GM19463 (cell line): ENCODE data around the gene NEMF.
"Not testable (repeated sequence)": the region's sequence is repeated elsewhere in the genome, so short reads cannot be mapped to it uniquely, and the experiment has no call there.

Experiments used
- ATAC-seq: cut with Tn5 transposase; IDR thresholded peaks from one replicate; pipeline ENCODE4 v1.9.1; 2021; ENCODE audit warnings: mild to moderate bottlenecking, moderate library complexity; ENCODE audit not compliant: unreplicated experiment

NEMF gene

DNA sequence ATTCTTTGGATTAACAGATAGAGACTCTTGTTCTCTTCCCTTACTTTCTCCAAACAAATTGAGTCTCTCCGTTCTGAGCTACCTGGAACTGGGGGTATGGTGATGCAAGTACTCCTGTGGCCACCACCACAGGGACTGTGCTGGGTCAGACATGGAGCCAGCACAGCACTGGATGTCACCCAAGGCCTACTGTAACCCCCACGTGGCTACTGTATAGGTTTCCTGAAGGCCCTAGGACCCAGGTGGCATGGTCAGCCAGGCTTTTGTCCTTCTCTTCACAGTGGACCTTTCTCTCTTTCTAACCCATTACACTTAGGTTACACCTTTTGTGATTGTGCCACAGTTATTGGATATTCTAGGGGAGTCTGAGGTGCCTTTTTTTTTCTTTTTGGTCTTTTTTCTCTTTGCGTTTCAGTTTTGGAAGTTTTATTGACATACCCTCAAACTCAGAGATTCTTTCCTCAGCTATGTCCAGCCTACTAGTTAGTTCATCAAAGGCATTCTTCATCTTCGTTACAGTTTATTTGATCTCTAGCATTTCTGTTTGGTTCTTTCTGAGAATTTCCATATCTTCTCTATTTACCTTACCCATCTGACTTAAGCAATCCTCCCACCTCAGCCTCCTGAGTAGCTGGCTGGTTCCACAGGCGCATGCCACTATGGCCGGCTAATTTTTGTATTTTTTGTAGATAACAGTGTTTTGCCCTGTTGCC lies 90.6 kb downstream of the NEMF start:
- no peak for ATAC-seq

DNA sequence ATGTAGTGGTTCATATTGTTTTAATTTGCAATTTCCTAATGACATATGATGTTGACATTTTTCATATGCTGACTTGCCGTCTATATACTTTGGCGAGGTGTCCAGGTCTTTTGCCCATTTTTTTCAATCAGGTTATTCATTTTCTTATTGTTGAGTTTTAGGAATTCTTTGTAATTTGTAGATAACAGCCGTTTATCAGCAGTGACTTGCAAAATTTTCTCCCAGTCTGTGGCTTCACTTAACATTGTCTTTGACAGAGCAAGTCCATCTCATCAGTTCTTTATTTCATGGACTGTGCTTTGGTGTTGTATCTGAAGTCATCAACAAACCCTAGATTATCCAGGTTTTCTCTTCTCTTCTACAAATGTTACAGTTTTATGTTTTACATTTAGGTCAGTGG lies 97.2 kb downstream of the NEMF start:
- no peak for ATAC-seq

DNA sequence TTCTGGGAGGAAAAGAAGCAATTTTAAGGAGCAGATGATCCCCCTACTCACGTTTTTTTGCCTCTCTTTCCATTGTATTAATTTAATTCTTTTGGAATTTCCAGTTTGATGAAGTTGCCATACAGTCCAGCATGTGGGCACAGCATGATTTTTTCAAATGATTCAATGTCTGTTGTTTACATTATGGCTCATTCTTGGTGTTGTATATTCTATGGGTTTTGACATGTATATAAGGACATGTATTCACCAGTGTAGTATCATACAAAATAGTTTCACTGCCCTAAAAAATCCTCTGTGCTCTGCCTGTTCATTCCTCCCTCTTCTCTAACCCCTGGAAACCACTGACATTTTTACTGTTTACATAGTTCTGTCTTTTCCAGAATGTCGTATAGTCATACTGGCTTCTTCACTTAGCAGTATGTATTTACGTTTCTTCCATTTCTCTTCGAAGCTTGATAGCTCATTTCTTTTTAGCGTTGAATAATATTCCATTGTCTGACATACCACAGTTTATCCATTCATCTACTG lies 98.0 kb downstream of the NEMF start:
- ATAC-seq: no peak

DNA sequence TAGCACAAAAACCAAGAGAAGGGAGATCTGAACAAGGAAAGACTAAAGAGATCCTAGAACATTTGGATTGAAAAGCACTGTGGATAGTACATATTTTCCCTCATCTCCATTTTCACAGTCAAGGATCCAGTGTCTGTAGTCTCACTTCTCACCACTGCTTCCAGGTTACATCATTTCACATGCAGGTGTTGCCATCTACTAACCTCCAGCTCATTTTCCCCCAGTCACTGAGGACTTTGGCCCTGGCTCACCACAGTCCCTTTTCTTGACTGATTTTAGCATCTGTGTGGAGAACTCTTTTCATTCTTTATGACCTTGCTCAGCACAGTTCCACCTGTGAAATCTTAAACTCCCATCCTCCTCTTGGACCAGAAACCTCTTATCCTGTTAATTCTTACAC lies 106.1 kb downstream of the NEMF start:
- ATAC-seq: not testable (repeated sequence)

DNA sequence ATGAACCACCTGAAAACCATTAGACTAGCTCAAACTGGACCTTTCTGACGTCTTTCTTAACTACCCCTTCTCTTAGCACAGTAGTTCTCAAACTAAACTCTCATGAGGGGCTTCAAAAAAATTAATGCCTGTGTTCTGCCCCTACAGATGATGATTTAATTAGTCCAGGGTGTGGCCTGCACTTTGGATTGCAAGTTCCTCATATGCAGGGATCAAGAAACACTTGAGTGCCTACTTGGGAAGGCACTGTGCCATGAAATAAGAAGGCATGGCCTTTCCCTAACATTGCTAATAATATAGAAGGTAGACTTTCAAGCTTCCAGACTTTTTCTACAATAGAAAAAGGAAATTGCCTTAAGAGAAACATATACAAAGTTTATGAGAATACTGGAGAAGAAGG lies 107.4 kb downstream of the NEMF start:
- no peak for ATAC-seq

DNA sequence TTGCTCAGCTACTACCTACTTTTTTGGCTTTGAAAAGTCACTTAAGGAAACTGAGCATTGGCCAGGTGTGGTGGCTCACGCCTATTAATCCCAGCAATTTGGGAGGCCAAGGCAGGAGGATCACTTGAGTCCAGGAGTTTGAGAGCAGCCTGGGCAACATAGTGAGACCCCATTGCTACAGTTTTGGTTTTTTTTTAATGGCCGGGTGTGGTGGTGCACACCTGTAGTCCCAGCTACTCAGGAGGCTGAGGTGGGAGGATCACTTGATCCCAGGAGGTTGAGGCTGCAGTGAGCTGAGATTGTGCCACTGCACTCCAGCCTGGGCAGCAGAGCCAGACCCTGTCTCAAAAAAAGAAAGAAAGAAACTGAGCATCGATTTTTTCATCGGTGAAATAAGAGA lies 116.9 kb downstream of the NEMF start:
- not testable (repeated sequence) for ATAC-seq

DNA sequence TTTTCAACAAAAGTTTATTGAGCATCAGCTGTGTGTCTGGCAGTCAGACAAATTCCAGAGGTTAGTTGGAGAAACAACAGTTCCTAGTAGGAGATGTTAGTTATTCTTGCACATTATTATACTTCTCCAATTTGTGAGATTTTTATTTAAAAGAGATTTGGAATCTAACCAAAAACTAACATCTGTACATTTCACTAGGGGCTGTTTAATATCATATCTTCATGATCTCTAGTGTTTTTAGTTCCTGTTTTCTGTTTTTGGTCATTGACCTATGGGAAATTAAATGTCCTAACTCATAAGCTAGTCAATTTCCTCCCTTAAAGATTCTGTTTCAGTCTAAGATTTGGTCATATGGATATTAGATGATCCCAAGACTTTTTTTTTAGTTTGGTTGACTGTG lies 118.8 kb downstream of the NEMF start:
- ATAC-seq: no peak

DNA sequence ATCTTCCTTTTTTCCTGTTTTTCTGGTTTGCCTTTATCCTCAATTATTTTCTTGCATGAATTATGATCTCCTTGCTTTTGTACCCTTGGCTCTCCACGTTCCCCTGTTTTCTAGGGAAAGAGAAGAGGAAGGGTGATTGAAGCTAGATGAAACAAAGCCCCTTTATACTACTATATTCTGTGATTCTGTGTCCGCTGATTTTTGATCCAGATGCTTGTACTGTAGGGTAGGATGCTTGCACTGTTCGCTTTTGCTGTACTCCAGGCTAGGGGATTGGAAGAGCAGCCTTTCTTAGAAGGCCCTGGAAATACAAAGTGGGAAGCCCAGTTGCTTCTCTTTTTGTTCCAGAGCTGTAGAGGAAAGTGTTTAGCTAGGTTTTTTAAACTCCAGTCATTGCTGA lies 119.7 kb downstream of the NEMF start:
- ATAC-seq: no peak
